ENCODE measurements around the gene GET4.

DNA sequence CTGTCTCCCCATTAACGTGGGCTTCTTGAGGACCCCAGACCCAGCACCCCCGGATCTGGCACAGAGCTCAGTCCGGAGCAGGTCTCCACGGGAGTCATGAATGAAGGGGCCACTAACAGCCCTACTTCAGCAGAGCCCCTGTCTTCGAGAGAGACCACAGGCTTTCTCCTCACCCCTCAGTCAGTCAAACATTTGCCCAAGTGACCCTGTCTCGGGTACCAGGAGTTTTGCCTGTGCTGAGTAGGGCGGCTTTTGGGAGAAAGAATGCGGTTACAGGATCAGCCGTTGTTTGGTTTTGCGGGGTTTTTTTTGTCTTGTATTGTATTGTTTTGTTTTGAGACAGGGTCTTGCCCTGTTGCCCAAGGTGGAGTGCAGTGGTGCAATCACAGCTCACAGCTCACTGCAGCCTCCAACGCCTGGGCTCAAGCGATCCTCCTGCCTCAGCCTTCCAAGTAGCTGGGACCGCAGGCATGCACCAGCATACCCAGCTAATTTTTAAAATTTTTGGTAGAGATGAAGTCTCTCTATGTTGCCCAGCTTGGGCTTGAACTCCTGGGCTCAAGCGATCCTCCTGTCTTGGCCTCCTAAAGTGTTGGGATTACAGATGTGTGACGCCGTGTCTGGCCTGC, 61.6 kb downstream of the GET4 start:
- TF ChIP-seq GABPA (IDR thresholded peaks at IDR 0.05; ENCODE audit: low read depth) (no peak), NR2C1 (IDR thresholded peaks at IDR 0.05) (no peak), SMC3 (IDR thresholded peaks at IDR 0.05; ENCODE audit: borderline replicate concordance, low read length) (no peak), MYC (IDR thresholded peaks at IDR 0.05; ENCODE audit: insufficient read depth, insufficient read length, insufficient replicate concordance, low read length, severe bottlenecking) (no peak), ATF7 (IDR thresholded peaks at IDR 0.05; ENCODE audit: low read depth) (no peak), SUZ12 (IDR thresholded peaks at IDR 0.05; ENCODE audit: unreplicated experiment) (no peak)
- TF ChIP-seq, protein P1, sequence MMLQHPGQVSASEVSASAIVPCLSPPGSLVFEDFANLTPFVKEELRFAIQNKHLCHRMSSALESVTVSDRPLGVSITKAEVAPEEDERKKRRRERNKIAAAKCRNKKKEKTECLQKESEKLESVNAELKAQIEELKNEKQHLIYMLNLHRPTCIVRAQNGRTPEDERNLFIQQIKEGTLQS (IDR thresholded peaks at IDR 0.05; ENCODE audit: borderline replicate concordance, extremely low read depth, low read depth, low read length) = no peak
- TF ChIP-seq, protein P2, sequence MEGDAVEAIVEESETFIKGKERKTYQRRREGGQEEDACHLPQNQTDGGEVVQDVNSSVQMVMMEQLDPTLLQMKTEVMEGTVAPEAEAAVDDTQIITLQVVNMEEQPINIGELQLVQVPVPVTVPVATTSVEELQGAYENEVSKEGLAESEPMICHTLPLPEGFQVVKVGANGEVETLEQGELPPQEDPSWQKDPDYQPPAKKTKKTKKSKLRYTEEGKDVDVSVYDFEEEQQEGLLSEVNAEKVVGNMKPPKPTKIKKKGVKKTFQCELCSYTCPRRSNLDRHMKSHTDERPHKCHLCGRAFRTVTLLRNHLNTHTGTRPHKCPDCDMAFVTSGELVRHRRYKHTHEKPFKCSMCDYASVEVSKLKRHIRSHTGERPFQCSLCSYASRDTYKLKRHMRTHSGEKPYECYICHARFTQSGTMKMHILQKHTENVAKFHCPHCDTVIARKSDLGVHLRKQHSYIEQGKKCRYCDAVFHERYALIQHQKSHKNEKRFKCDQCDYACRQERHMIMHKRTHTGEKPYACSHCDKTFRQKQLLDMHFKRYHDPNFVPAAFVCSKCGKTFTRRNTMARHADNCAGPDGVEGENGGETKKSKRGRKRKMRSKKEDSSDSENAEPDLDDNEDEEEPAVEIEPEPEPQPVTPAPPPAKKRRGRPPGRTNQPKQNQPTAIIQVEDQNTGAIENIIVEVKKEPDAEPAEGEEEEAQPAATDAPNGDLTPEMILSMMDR (IDR thresholded peaks at IDR 0.05 in 2 of 3, conservative IDR thresholded peaks at IDR 0.05 in 1 of 3; ENCODE audit: control insufficient read depth in 2 of 3, extremely low read depth in 1 of 3, insufficient read depth in 1 of 3, low read depth in 3 of 3, low read length in 3 of 3) = no peak
- TF ChIP-seq, protein P3, sequence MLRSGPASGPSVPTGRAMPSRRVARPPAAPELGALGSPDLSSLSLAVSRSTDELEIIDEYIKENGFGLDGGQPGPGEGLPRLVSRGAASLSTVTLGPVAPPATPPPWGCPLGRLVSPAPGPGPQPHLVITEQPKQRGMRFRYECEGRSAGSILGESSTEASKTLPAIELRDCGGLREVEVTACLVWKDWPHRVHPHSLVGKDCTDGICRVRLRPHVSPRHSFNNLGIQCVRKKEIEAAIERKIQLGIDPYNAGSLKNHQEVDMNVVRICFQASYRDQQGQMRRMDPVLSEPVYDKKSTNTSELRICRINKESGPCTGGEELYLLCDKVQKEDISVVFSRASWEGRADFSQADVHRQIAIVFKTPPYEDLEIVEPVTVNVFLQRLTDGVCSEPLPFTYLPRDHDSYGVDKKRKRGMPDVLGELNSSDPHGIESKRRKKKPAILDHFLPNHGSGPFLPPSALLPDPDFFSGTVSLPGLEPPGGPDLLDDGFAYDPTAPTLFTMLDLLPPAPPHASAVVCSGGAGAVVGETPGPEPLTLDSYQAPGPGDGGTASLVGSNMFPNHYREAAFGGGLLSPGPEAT (IDR thresholded peaks at IDR 0.05; ENCODE audit: low read depth) = no peak
- TF ChIP-seq, protein P4, sequence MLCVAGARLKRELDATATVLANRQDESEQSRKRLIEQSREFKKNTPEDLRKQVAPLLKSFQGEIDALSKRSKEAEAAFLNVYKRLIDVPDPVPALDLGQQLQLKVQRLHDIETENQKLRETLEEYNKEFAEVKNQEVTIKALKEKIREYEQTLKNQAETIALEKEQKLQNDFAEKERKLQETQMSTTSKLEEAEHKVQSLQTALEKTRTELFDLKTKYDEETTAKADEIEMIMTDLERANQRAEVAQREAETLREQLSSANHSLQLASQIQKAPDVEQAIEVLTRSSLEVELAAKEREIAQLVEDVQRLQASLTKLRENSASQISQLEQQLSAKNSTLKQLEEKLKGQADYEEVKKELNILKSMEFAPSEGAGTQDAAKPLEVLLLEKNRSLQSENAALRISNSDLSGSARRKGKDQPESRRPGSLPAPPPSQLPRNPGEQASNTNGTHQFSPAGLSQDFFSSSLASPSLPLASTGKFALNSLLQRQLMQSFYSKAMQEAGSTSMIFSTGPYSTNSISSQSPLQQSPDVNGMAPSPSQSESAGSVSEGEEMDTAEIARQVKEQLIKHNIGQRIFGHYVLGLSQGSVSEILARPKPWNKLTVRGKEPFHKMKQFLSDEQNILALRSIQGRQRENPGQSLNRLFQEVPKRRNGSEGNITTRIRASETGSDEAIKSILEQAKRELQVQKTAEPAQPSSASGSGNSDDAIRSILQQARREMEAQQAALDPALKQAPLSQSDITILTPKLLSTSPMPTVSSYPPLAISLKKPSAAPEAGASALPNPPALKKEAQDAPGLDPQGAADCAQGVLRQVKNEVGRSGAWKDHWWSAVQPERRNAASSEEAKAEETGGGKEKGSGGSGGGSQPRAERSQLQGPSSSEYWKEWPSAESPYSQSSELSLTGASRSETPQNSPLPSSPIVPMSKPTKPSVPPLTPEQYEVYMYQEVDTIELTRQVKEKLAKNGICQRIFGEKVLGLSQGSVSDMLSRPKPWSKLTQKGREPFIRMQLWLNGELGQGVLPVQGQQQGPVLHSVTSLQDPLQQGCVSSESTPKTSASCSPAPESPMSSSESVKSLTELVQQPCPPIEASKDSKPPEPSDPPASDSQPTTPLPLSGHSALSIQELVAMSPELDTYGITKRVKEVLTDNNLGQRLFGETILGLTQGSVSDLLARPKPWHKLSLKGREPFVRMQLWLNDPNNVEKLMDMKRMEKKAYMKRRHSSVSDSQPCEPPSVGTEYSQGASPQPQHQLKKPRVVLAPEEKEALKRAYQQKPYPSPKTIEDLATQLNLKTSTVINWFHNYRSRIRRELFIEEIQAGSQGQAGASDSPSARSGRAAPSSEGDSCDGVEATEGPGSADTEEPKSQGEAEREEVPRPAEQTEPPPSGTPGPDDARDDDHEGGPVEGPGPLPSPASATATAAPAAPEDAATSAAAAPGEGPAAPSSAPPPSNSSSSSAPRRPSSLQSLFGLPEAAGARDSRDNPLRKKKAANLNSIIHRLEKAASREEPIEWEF (IDR thresholded peaks at IDR 0.05; ENCODE audit: insufficient replicate concordance, low read depth, low read length) = no peak
- TF ChIP-seq, protein P5, sequence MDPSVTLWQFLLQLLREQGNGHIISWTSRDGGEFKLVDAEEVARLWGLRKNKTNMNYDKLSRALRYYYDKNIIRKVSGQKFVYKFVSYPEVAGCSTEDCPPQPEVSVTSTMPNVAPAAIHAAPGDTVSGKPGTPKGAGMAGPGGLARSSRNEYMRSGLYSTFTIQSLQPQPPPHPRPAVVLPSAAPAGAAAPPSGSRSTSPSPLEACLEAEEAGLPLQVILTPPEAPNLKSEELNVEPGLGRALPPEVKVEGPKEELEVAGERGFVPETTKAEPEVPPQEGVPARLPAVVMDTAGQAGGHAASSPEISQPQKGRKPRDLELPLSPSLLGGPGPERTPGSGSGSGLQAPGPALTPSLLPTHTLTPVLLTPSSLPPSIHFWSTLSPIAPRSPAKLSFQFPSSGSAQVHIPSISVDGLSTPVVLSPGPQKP (IDR thresholded peaks at IDR 0.05; ENCODE audit: low read depth, low read length) = no peak
